ENCODE data around the gene HDAC1.
"Not testable (repeated sequence)": the region's sequence is repeated elsewhere in the genome, so short reads cannot be mapped to it uniquely, and the experiment has no call there.

HDAC1 gene

DNA sequence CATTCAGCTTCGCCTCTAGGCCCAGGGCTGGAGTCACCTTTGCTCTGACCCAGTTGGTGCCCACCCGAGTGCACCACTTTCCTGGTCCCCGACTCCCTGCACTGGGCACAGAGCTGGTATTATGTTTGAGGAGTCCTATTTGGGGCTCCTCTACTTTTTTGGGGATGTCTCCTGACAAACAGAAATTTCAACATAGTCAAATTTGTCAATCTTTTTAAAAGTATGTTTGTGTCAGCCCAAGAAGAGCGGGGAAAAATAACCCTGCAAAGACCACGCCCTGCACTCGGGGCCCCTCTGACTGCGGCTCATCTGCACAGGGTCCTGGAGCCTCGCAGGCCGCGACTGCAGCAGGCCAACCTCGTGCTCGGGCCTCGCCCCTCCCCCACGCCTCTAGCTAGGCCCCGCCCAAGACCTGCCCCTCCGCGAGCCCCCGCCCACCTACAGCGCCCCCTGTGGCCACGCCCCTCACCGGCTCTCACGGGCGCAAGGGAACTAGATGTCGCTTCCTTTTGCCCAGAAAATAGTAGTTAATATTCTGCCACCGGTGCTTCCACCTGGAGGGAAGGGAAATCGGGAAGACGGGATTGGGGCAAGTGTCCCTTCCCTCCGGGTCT lies 59.0 kb downstream of the HDAC1 start:
- no peak for FAIRE-seq

DNA sequence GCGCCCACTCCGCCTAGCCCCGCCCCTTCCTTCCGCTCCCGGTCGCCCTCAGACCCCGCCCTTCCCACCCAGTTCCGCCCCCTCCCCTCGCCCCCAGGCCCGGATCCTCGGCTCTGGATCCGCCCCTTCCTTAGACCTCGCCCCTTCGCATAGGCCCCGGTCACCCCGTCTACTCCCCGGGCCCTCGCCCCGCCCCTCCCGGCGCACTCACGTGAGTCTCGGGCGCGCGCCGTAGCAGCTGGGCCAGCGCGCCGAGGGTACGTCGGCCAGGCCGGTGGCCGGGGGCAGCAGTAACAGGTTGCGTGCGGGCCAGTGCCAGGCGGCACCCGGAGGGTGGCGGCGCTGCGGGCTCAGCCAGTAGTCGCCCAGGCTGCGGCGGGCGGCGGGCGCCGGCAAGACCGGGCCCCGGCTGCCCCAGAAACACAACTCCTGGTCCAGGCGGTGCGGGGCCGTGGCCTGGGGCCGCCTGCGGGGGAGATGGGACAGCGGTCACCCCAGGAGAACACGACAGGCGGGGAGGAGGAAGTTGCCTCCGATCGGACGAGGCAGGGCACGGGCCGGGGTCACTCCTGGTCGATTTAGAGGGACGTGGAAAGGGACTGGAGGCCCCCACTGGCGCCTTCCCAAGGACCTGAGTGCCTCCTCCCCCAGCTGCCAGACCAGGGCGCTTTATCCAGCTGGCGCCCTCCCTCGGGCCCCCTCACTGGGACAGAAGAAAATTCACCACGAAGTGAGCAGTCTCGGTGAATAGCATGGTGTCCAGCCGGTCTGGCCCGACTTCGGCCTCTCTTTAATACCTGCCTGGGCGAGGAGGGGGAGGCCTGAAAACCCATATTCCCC lies 59.7 kb downstream of the HDAC1 start:
- no peak for FAIRE-seq

DNA sequence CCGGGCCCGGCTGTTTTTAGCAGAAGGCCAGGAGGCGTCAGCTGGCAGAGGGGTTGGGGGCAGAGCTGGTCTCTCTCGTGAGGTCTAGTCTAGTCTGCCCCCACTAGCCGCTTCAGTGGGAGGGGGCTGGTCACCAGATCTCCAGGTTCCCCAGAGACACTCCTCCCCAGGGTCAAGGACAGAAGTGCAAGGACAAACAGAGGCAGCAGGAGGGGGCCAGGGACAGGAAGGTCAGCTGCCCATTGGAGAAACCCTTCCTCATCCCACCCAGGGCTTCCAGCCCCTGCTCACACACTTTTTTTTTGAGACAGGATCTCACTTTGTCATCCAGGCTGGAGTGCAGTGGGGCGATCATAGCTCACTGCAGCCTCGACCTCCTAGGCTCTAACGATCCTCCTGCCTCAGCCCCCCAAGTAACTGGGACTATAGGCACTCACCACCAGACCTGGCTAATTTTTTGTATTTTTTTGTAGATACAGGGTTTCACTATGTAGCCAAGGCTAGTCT lies 60.4 kb downstream of the HDAC1 start:
- no peak for FAIRE-seq

DNA sequence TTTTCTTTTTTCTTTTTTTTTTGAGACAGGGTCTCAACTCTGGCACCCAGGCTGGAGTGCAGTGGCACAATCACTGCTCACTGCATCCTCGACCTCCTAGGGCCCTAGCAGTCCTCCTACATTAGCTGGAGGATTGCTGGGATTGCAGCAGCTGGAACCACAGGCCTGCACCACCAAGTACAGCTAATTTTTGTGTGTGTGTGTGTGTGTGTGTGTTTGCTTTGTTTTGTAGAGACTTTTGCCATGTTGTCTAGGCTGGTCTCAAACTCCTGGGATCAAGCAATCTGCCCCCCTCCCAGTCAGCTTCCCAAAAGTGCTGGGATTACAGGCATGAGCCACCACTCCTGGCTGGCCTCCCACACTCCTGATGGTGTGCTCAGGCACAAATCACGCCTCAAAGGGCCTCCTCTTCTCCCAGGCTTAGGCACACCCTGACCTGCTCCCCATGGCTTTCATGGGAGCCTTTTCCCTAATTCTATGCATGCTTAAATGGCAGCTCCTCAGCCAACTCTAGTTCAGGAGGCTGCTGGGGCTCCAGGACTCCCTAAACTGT lies 61.0 kb downstream of the HDAC1 start:
- FAIRE-seq: no peak

DNA sequence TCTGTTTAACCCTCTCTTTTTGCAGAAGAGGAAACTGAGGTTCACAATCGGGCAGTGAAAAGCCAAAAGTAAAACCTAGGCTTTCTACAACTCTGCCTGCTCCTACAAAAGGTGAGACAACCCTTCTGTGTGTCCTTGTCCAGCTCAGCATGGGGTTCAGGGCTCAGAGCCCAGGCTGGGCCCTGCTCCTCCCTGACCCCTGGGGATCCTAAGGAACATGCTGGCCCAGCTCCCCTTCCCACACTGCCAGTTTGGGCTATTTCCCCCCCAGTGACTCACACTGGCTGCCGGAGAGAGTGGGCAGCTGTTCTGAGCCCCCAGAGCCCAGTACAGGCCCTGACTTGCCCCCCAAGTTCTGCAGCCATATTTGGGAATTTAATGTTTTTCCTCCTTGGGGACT lies 61.5 kb downstream of the HDAC1 start:
- no peak for FAIRE-seq

DNA sequence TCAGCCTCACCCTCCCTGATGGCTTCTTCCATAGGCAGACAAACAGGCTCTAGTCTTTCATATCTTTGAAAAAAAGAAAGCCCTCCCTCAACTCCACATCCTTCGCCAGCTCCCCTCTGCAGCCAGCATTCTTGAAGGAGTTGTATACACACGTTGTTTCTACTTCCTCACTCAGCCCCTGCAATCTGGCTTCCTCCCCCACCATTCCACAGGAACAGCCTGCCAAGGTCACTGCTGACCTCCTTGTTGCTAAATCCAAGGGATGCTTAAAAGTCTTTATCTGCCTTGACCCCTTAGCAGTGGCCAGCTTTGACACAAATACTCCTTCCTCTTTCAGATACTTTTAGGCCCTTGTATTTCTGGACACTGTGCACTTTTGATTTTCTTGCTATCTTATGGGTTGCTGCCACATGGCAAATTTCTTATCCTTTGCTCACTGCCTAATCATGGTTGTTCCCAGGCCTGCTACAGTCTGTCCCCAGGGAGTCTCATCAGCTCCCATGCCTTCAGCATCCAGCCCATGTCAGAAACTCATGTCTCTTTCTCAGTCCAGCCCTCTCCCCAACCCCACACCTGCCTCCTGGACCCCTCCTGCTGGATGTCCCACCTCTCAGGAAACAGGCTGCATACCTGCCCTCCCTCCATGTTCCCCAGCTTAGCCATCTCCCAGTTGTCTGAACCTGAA lies 62.1 kb downstream of the HDAC1 start:
- peak; percentile 92 for FAIRE-seq

DNA sequence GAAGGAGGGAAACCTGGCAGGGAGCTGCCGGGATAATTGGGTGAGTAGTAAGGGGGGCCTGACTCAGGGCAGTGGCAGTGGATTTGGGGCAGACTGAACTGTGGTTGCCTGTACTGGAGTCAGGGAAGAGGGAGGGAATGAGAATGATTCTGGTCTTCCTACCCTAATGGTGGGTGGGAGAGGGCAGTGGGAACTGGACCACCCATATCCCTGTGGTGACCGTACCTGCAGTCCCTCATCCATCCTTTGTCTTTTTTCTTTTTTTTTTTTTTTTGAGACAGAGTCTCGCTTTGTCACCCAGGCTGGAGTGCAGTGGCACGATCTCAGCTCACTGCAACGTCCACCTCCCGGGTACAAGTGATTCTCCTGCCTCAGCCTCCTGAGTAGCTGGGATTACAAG lies 63.9 kb downstream of the HDAC1 start:
- FAIRE-seq: not testable (repeated sequence)

DNA sequence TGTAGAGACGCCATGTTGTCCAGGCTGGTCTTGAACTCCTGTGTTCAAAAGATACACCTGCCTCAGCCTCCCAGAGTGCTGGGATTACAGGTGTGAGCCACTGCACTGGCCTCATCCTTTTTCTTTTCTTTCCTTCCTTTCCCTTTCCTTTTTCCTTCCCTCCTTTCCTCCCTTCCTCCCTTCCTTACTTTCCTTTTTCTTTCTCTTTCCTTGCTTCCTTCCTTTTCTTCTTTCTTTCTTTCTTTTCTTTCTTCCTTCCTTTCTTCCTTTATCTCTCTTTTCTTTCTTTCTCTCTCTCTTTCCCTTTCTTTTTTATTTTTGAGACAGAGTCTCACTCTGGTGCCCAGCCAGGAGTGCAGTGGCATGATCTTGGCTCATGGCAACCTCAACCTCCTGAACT lies 64.6 kb downstream of the HDAC1 start:
- FAIRE-seq: no peak

DNA sequence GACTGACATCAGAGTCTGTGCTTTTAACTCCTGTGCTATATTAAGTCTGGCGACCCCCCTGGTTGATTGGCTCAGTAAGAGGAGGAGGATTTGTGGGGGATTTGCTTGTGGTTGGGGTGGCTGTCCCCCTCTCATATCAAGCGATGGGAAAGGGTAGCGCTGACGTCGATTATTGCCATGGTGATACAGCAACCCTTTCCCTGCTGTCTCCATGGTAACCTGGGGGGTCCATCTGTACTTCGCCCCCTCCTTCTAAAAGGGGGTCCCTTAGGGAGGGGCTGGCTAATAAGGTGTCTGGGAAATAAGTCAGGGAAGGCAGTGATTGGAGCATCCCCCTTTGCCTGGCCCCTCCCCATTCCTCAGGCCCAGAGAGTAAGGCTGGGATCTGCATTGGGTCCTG lies 65.7 kb downstream of the HDAC1 start:
- FAIRE-seq: no peak

DNA sequence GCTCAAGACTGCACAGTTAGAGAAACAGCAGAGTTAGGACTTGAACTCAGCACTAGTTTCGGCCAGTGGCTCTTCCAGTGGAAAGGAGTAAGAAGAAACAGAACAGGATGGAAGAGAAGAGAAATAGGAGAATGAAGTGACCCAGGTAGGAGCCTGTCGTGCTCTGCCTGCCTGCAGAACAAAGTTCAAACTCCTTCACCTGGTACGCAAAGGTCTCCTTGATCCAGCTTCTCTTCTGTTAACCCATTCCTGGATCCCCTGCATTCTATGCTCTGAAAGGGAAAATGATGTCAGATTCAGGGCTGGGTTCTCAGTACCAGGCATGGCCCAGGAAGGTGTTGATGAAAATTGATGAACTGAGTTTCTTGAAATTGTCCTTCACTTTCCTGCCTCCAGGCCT lies 66.6 kb downstream of the HDAC1 start:
- FAIRE-seq: no peak

DNA sequence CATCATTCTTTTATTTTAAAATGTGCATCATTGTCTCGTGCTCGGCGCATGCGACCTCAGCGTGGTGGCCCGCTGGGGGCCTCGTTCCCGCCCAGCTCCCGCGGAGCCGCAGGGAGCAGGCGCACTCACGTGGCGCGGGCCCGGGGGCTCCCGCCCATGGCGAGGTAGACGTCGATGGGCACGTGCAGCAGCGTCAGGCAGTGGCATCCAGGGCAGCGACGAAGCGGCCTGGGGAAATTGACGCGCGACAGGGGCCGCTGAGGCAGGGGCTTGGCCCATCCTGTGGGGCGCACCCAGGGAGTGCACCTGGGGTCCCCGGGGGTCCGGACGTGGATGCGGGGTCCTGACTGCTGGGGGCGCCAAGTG lies 69.4 kb downstream of the HDAC1 start:
- FAIRE-seq: no peak

DNA sequence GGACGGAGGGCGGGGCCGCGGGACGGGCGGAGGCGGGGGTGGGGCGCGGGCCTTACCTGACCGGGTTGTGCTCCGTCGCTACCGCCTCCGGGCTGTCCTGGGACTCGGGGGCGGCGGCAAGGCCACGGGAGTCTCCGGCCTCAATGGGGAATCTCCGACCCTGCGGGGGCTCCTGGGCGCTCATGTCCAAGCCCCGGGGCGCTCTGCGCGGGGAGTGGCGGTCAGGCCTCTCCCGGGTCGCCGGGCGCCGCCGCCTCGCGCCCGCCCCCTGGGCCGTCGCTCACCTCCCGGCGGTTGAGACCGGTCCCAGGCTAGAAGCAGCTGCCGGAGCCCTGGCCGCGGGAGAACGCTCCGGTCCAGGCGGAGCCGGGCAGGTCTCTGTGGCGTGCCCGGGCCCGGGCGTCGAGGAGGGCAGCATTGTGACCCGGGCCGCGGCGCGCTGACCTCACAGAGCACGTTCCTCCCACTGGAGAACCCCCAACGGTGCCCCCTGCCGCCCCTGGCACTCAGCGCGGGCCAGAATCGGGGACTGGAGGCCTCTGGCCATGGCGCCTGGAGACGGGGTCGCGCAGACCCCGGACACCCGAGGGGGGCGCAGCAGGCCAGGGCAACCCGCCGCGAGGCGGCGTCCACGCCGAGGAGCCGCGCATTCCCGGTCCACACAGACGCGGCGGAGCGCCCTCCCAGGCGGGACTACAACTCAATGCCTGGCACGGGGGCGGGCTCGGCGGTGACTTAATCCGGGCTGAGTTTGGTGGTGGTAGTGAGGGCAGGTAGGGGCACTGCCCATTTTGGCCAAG lies 70.0 kb downstream of the HDAC1 start:
- FAIRE-seq: no peak

DNA sequence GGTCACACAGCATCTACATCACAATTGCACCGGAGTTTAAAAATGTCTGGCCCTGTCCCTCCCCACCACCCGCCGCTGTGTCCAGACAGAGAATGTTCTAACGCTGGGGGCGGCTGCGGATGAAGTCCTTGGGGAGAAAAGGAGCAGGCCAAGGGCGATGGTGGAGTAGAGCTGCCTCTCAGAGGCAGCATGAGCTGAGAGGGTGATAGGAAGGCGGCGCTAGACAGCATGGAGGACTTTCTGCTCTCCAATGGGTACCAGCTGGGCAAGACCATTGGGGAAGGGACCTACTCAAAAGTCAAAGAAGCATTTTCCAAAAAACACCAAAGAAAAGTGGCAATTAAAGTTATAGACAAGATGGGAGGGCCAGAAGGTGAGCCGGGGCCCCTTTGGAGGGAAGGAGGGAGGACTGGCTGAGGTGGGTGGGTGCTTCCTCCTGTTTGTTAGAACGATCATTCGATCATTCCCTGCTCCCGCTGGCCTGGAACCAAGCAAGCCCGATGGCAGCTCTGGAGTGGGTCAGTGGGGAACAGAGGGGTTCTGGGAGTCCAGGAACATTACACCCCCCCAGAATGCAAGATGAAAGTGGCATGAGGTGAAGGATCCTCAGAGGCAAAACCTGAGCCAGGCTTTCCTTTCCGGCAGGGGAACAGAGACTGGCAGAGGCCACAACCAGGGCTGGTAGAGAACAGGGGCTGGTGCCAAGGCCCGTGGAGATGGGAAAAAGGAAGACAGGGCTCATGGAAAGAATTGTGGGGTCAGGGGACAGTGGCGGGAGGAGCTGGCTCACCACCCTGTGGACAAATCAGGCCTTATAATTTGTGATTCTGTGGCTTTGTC lies 70.8 kb downstream of the HDAC1 start, which contains the start of the genes FAM229A and TSSK3:
Gene FAM229A, minus strand, starts transcription at position 12 of the 840 bp plus-strand sequence. CDS start 394 bp downstream, outside the sequence.
Gene TSSK3, plus strand, starts transcription at position 66 of the 840 bp plus-strand sequence. Its CDS starts 163 bp downstream, at position 229.
- no peak for FAIRE-seq

DNA sequence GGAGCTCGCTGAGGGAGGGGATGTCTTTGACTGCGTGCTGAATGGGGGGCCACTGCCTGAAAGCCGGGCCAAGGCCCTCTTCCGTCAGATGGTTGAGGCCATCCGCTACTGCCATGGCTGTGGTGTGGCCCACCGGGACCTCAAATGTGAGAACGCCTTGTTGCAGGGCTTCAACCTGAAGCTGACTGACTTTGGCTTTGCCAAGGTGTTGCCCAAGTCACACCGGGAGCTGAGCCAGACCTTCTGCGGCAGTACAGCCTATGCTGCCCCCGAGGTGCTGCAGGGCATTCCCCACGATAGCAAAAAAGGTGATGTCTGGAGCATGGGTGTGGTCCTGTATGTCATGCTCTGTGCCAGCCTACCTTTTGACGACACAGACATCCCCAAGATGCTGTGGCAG lies 71.8 kb downstream of the HDAC1 start:
- FAIRE-seq: no peak

DNA sequence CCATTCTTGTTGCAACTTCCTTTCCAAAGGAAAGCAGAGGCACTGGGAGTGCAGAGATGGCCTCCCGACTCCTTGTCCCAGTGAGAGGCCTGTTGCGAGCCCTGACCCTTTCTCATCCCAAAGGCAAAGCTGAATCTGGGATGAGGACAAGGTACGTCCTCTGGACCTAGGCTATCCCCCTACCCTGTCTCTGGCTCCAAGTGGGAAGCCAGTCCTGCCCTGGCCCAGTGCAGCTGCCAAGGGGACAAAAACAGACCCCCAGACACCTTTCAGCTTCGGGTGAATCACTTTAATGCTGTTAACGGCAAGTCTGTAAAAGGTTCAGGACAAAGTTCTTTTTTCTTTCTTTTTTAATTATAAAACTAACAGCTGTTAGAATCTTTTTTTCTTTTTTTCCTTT lies 73.0 kb downstream of the HDAC1 start:
- FAIRE-seq: no peak

DNA sequence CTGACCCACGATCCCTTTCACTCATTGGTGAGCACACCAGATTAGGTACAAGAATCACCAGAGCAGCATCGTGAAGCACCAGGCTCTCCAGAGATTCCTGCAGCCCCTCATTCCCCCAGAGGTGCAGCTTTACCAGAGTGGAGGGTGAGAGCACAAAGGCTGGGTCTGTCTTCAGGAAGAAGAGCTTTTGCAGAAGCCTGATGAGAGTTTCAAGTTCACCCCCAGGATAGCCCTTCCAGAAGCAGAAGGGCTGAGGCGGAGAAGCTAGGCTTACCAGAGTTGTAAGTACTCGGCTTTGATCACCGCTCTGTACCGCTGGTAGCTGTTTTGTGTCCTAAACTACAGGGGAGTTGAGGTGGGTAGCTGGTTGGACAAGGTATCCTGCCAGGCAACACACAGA lies 73.6 kb downstream of the HDAC1 start:
- no peak for FAIRE-seq

DNA sequence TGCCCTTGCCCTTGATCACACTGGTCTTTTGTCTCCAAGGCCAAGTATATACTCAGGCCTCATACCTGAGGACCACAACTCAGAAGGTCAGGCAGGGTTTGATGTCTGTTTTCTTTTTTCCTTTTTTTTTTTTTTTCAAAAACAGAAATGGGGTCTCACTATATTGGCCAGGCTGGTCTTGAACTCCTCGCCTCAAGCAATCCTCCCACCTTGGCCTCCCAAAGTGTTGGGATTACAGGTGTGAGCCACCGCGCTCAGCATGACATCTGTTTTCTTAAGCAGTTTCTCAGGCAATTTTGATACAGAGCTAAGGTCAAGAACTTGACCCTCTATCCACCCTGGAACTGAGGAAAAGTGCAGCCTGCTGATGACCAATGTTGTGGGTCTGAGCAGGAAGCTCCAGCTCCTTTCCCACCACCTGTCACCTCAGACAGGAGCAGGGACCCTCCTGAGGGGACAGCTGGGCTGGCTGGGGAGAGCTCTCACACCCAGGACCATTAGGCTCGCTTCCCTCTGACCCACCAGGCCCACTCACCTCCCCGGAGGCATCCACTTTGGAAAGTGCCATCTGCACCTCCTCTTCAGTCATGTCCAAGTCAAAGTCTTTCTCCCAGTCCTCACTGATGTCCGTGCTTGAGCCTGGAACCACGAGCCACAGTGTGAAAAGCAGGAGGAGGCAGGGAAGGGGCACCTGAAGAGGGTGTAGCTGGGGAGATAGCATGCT lies 76.2 kb downstream of the HDAC1 start:
- FAIRE-seq: no peak

DNA sequence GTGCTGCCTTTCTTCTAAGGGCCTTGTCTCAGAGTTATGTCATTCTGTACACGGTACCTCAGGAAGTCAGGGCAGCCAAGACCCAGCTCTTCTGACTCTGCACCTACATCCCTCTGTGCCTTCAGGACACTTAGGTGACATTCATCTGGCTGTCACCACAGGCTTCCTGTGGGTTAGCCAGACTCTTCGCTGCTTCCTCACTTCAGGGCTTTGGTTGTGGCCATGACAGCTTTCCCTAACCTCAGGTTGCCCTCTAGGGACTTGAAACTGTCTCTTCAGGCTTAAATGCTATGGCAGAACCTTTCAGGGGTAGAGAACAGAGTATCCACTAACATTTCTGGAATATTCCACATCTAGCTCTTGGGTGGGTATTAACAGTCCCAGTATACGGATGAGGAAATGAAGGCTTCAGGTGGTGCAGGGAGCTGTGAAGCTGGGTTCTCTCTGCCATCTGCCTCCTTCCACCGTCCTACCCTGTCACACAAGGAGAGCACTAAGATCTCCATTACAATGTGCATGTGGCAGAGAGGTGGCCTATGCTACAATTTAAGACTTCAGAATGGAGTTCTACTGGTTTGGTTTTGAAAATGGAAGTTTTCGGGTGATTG lies 80.4 kb downstream of the HDAC1 start:
- FAIRE-seq: no peak

DNA sequence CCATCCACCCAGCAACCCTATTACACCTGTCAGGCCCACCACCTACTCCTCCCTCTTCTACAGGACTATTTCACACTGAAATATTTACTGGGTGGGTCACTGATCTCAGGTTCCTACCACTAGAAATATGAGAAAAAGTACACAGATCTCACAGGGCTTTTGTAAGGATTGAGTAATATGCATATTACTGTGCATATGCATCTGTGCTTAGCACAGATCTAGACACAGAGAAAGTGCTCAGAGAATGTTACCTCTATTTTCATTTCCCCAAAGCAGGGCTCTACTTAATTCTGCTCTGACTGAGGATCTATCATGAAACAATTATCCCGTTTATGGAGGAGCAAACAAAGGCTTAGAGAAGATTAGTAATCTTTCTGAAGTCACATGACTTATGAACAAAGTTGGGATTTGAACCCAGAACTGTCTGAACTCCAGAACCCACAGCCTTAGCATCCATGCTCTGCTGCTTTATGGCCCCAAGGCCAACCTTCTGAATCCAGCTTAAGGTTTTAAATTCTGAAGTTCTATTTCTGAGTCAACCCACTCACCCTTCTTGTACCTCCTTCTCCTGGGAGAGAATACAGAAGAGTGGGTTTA lies 82.2 kb downstream of the HDAC1 start:
- FAIRE-seq: no peak

DNA sequence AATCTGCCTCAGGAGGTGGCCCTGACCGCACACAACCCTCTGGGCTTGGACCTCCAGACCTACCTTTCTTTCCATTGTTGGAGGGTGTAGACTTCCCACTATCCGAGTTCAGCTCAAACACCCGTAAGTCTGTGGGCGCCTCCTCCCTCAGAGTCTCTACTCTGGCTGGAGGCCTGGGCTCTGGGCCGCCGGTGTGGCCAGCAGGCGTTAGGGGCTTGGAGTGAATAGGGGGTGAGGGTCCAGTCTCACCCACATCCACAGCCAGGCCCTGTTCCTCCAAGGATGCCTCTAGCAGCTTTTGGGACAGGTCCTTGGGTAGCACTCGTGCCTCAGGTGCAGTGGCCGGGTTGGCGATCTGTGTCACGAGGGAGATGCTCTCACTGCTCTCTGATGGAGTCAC lies 84.3 kb downstream of the HDAC1 start:
- no peak for FAIRE-seq

Data from endometrium (tissue), 2 donors.